ENCODE results near the gene RNF213. TPM values are rescaled to one million over a fixed set of nuclear protein-coding genes. Genes with fewer than 3 reads are reported as not detected.

Gene RNF213
- total RNA-seq, 1 experiment from 2014 or later = 70.5 TPM

DNA sequence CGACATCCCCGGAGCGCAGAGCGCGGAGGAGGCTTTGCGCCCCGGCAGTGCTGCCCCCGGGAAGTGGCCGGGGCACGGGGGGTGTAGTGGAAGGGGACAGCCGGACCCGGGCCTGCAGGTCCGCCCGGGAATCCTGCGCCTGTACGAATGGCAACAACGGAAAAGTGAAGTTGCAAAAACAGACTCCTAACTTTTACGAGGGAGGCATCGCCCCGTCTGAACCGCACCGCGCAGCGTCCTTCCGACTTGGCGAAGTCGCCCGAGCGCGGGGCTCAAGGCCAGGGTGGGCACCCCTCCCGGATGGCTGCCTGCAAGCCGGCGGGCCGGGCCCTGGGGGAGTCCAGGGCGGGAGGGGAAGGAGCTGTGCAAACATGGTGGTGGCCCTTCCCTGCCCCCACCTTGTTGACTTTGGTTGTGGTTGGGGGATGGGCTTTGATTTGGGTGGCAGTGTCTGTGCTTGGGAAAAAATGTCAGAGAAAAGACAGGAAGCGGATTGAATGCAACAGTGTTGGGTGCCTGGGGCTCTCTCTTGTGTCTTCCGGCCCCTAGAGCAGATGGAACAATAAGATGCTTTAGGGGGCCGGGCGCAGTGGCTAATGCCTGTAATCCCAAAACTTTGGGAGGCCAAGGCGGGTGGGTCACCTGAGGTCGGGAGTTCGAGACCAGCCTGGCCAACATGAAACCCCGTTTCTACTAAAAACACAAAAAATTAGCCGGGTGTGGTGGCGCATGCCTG is 675 bp downstream of the RNF213 start:
- peak overlapping the region; percentile 80 for H3K4me3 Mint-ChIP-seq
- no peaks in the 10 kb centered on the region for H3K27me3 Mint-ChIP-seq (ENCODE audit: low read depth)
- POLR2A ChIA-PET = interaction anchor here (0.6 to 1.3 kb wide), 2 partner anchors 9 to 1863 kb away, joined by 4 to 6 read pairs; no protein-coding TSS in a partner anchor
- H3K9me3 Mint-ChIP-seq = no peaks in the 10 kb centered on the region
- H3K4me1 Mint-ChIP-seq = peaks cover 66% of the 10 kb centered on the region
- DNase-seq (ENCODE audit: low spot score) (peak; percentile 79), ATAC-seq (peak; percentile 71)
- H3K27ac Mint-ChIP-seq = peak overlapping the region; percentile 99
- CTCF ChIA-PET = interaction anchor here (0.6 to 2.3 kb wide), 2 partner anchors 9 to 65 kb away, joined by 3 to 9 read pairs; no protein-coding TSS in a partner anchor
- H3K36me3 Mint-ChIP-seq = peaks cover 16% of the 10 kb centered on the region
- TF ChIP-seq, protein P1, sequence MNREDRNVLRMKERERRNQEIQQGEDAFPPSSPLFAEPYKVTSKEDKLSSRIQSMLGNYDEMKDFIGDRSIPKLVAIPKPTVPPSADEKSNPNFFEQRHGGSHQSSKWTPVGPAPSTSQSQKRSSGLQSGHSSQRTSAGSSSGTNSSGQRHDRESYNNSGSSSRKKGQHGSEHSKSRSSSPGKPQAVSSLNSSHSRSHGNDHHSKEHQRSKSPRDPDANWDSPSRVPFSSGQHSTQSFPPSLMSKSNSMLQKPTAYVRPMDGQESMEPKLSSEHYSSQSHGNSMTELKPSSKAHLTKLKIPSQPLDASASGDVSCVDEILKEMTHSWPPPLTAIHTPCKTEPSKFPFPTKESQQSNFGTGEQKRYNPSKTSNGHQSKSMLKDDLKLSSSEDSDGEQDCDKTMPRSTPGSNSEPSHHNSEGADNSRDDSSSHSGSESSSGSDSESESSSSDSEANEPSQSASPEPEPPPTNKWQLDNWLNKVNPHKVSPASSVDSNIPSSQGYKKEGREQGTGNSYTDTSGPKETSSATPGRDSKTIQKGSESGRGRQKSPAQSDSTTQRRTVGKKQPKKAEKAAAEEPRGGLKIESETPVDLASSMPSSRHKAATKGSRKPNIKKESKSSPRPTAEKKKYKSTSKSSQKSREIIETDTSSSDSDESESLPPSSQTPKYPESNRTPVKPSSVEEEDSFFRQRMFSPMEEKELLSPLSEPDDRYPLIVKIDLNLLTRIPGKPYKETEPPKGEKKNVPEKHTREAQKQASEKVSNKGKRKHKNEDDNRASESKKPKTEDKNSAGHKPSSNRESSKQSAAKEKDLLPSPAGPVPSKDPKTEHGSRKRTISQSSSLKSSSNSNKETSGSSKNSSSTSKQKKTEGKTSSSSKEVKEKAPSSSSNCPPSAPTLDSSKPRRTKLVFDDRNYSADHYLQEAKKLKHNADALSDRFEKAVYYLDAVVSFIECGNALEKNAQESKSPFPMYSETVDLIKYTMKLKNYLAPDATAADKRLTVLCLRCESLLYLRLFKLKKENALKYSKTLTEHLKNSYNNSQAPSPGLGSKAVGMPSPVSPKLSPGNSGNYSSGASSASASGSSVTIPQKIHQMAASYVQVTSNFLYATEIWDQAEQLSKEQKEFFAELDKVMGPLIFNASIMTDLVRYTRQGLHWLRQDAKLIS (CRISPR knock-in tag; IDR thresholded peaks at IDR 0.05; ENCODE audit: borderline replicate concordance) = peak; percentile 59; the same call in 1 of the 2 replicates
- peak; percentile 71 for TF ChIP-seq ZNF423 (CRISPR knock-in tag; IDR thresholded peaks at IDR 0.05)
- TF ChIP-seq TCF7 (CRISPR knock-in tag; IDR thresholded peaks at IDR 0.05; ENCODE audit: low read depth) = no peak
- no peak for TF ChIP-seq NFATC4 (CRISPR knock-in tag; IDR thresholded peaks at IDR 0.05)
- 0 out of 2 replicates have a peak, but pooled peaks have one; percentile 57 for TF ChIP-seq KAT7 (CRISPR knock-in tag; IDR thresholded peaks at IDR 0.05; ENCODE audit: borderline replicate concordance)
- TF ChIP-seq FOXJ3 (CRISPR knock-in tag; IDR thresholded peaks at IDR 0.05; ENCODE audit: borderline replicate concordance) = no peak
- peak; percentile 62; the same call in 1 of the 2 replicates for TF ChIP-seq CREB1 (CRISPR knock-in tag; IDR thresholded peaks at IDR 0.05)
- TF ChIP-seq ZNF396 (CRISPR knock-in tag; IDR thresholded peaks at IDR 0.05; ENCODE audit: borderline replicate concordance) = no peak
- peak; percentile 86; the same call in 1 of the 2 replicates for TF ChIP-seq EMX1 (CRISPR knock-in tag; IDR thresholded peaks at IDR 0.05)
- TF ChIP-seq, protein P2, sequence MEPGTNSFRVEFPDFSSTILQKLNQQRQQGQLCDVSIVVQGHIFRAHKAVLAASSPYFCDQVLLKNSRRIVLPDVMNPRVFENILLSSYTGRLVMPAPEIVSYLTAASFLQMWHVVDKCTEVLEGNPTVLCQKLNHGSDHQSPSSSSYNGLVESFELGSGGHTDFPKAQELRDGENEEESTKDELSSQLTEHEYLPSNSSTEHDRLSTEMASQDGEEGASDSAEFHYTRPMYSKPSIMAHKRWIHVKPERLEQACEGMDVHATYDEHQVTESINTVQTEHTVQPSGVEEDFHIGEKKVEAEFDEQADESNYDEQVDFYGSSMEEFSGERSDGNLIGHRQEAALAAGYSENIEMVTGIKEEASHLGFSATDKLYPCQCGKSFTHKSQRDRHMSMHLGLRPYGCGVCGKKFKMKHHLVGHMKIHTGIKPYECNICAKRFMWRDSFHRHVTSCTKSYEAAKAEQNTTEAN (CRISPR knock-in tag; IDR thresholded peaks at IDR 0.05) = 0 out of 2 replicates have a peak, but pooled peaks have one; percentile 29
- TF ChIP-seq FOXP1 (CRISPR knock-in tag; IDR thresholded peaks at IDR 0.05; ENCODE audit: borderline replicate concordance) = peak; percentile 75; the same call in 1 of the 2 replicates
- 0 out of 2 replicates have a peak, but pooled peaks have one; percentile 4 for TF ChIP-seq ZNF317 (CRISPR knock-in tag; IDR thresholded peaks at IDR 0.05; ENCODE audit: borderline replicate concordance, low read depth)
- TF ChIP-seq, protein P3, sequence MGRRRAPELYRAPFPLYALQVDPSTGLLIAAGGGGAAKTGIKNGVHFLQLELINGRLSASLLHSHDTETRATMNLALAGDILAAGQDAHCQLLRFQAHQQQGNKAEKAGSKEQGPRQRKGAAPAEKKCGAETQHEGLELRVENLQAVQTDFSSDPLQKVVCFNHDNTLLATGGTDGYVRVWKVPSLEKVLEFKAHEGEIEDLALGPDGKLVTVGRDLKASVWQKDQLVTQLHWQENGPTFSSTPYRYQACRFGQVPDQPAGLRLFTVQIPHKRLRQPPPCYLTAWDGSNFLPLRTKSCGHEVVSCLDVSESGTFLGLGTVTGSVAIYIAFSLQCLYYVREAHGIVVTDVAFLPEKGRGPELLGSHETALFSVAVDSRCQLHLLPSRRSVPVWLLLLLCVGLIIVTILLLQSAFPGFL (CRISPR knock-in tag; IDR thresholded peaks at IDR 0.05; ENCODE audit: borderline replicate concordance) = peak; percentile 42; the same call in 1 of the 2 replicates
- TF ChIP-seq ZNF416 (CRISPR knock-in tag; IDR thresholded peaks at IDR 0.05) = 0 out of 2 replicates have a peak, but pooled peaks have one; percentile 72
- TF ChIP-seq, protein P4, sequence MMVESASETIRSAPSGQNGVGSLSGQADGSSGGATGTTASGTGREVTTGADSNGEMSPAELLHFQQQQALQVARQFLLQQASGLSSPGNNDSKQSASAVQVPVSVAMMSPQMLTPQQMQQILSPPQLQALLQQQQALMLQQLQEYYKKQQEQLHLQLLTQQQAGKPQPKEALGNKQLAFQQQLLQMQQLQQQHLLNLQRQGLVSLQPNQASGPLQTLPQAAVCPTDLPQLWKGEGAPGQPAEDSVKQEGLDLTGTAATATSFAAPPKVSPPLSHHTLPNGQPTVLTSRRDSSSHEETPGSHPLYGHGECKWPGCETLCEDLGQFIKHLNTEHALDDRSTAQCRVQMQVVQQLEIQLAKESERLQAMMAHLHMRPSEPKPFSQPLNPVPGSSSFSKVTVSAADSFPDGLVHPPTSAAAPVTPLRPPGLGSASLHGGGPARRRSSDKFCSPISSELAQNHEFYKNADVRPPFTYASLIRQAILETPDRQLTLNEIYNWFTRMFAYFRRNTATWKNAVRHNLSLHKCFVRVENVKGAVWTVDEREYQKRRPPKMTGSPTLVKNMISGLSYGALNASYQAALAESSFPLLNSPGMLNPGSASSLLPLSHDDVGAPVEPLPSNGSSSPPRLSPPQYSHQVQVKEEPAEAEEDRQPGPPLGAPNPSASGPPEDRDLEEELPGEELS (CRISPR knock-in tag; IDR thresholded peaks at IDR 0.05) = peak; percentile 86; the same call in 1 of the 2 replicates
- TF ChIP-seq CREM (CRISPR knock-in tag; IDR thresholded peaks at IDR 0.05) = peak; percentile 59
- TF ChIP-seq NFYB (CRISPR knock-in tag; conservative IDR thresholded peaks at IDR 0.05; ENCODE audit: low read depth) = no peak
- no peak for TF ChIP-seq OVOL2 (CRISPR knock-in tag; IDR thresholded peaks at IDR 0.05; ENCODE audit: borderline replicate concordance)
- peak; percentile 52 for TF ChIP-seq SP1 (CRISPR knock-in tag; conservative IDR thresholded peaks at IDR 0.05)
- TF ChIP-seq MXD4 (CRISPR knock-in tag; IDR thresholded peaks at IDR 0.05; ENCODE audit: borderline replicate concordance) = no peak
- TF ChIP-seq, protein P5, sequence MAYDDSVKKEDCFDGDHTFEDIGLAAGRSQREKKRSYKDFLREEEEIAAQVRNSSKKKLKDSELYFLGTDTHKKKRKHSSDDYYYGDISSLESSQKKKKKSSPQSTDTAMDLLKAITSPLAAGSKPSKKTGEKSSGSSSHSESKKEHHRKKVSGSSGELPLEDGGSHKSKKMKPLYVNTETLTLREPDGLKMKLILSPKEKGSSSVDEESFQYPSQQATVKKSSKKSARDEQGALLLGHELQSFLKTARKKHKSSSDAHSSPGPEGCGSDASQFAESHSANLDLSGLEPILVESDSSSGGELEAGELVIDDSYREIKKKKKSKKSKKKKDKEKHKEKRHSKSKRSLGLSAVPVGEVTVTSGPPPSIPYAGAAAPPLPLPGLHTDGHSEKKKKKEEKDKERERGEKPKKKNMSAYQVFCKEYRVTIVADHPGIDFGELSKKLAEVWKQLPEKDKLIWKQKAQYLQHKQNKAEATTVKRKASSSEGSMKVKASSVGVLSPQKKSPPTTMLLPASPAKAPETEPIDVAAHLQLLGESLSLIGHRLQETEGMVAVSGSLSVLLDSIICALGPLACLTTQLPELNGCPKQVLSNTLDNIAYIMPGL (CRISPR knock-in tag; IDR thresholded peaks at IDR 0.05) = peak; percentile 83; the same call in 1 of the 2 replicates
- TF ChIP-seq, protein P6, sequence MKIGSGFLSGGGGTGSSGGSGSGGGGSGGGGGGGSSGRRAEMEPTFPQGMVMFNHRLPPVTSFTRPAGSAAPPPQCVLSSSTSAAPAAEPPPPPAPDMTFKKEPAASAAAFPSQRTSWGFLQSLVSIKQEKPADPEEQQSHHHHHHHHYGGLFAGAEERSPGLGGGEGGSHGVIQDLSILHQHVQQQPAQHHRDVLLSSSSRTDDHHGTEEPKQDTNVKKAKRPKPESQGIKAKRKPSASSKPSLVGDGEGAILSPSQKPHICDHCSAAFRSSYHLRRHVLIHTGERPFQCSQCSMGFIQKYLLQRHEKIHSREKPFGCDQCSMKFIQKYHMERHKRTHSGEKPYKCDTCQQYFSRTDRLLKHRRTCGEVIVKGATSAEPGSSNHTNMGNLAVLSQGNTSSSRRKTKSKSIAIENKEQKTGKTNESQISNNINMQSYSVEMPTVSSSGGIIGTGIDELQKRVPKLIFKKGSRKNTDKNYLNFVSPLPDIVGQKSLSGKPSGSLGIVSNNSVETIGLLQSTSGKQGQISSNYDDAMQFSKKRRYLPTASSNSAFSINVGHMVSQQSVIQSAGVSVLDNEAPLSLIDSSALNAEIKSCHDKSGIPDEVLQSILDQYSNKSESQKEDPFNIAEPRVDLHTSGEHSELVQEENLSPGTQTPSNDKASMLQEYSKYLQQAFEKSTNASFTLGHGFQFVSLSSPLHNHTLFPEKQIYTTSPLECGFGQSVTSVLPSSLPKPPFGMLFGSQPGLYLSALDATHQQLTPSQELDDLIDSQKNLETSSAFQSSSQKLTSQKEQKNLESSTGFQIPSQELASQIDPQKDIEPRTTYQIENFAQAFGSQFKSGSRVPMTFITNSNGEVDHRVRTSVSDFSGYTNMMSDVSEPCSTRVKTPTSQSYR (CRISPR knock-in tag; IDR thresholded peaks at IDR 0.05) = peak; percentile 99

All from WTC11 (cell line).